NT2/D1 (cell line): ENCODE data around the gene SMOC2.

ENCODE experiments used
- DNase-seq: peaks from one replicate; pipeline ENCODE4 v3.0.0-alpha.2; 2011; ENCODE audit warnings: low read depth, low spot score
- H3K27me3 ChIP-seq: 2 replicates; pipeline ENCODE4 v1.6.0; 2011; ENCODE audit warnings: mild to moderate bottlenecking; ENCODE audit not compliant: insufficient read length, insufficient read depth
- H3K36me3 ChIP-seq: 2 replicates; pipeline ENCODE4 v1.6.1; 2011; ENCODE audit warnings: mild to moderate bottlenecking, low read length, mixed read lengths; ENCODE audit not compliant: insufficient read depth, insufficient read length
- H3K4me1 ChIP-seq: 2 replicates; pipeline ENCODE4 v1.5.1; 2011; ENCODE audit not compliant: insufficient read depth, insufficient read length
- H3K4me3 ChIP-seq: 2 replicates; pipeline ENCODE4 v1.5.1; 2011; ENCODE audit warnings: low read depth; ENCODE audit not compliant: insufficient read length
- H3K9ac ChIP-seq: 2 replicates; pipeline ENCODE4 v1.6.0; 2011; ENCODE audit warnings: low read depth; ENCODE audit not compliant: insufficient read length
- H3K9me3 ChIP-seq: 2 replicates; pipeline ENCODE4 v1.5.1; 2011; ENCODE audit warnings: mild to moderate bottlenecking, low read length; ENCODE audit not compliant: insufficient read depth
- SUZ12 ChIP-seq: IDR thresholded peaks from 2 replicates; pipeline ENCODE4 v1.6.1; 2011; ENCODE audit not compliant: insufficient read length, insufficient read depth; ENCODE audit errors: extremely low read depth
- YY1 ChIP-seq: IDR thresholded peaks from 2 replicates; pipeline ENCODE4 v1.6.1; 2011; ENCODE audit not compliant: insufficient read length, insufficient read depth
- ZNF274 ChIP-seq: IDR thresholded peaks from 2 replicates; pipeline ENCODE4 v1.6.1; 2011; ENCODE audit warnings: mild to moderate bottlenecking, low read depth, low read length

SMOC2 gene

DNA sequence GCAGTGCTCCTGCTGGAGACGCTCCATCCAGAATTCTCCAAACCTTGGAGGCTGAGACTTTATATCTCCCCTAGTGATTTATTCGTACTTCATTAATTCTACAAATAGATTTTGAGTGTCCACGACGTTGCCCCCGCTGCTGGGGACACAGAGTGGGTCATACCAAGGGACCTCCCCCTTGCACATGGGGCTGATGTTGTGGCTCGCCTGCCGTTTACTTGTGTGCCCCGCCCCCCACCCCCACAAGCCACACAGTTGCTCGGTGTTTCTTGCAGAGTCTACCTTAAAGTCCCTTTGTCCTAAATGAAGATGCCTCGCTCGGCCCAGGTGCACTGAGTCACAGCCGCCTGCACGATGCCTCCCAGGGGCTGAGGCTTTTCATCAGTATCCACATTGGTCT, 20.3 kb upstream of the SMOC2 start:
- Histone ChIP-seq H3K9me3 (no peaks in the 10 kb centered on the region), H3K27me3 (no peaks in the 10 kb centered on the region), H3K4me1 (no peaks in the 10 kb centered on the region), H3K4me3 (no peak overlapping the region), H3K9ac (no peak overlapping the region), H3K36me3 (no peaks in the 10 kb centered on the region)
- DNase-seq, result no peak
- no peak for TF ChIP-seq SUZ12

DNA sequence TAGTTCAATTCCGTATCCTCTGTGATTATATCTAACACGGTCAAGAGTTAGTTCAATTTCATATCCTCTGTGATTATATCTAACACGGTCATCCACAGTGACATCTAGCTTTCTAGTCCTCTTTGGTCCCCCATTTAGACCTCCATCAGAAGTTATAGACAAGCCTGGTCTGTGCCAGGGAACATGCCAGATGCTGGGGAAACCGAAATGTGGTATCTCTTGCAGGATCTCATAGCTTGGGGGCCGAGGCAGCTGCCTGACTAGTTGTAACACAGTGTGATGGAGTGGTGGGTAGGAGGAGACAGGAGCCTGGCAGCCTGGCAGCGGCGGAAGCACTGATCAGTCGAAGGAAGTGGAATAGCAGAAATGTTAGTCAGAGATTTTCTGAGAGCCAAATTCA, 13.8 kb upstream of the SMOC2 start:
- Histone ChIP-seq H3K4me1 (no peaks in the 10 kb centered on the region), H3K9ac (no peak overlapping the region), H3K27me3 (no peaks in the 10 kb centered on the region), H3K4me3 (no peak overlapping the region), H3K9me3 (no peaks in the 10 kb centered on the region), H3K36me3 (no peaks in the 10 kb centered on the region)
- TF ChIP-seq YY1, result no peak
- no peak for DNase-seq

DNA sequence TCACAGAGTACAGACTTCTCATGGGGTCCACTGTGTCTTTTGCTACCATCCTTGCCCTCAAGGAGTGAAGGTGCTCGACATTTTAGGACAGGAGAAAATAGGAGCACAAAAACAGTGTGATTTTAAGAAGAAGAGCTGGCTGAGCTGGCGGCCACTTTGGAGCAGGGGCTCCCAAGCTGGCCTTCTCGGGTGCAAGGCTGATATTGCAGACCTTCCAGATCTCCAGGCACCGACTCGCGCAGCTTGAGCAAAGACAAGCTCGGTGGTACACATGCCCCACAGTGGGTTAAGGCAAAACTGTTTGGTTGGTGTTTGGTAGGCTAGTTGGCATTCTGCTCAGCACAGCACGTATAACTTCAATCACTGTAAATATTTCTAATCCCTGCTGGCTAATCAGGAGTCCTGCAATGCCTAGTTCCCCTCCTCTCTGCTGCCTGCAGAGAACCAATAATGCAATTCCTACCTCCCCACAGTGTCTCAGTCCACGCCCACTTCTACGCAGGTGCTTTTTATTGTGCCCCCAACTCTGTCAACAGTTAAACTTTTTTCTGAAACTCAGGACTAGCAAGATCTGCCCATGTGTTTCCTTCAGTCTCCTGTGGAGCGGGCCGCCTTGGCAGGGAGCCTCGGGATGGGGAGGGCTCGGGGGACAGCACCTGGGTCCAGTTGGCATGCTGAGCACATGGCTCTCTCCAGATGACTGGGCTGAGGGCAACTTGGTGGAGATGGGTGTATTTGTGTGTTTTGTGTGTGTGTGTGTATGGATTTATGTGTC, 12.7 kb upstream of the SMOC2 start:
- no peaks in the 10 kb centered on the region for H3K4me1 ChIP-seq
- H3K9me3 ChIP-seq, result no peaks in the 10 kb centered on the region
- H3K9ac ChIP-seq, result no peak overlapping the region
- H3K27me3 ChIP-seq, result no peaks in the 10 kb centered on the region
- no peak for TF ChIP-seq SUZ12
- TF ChIP-seq ZNF274, result no peak
- no peak for TF ChIP-seq YY1
- H3K4me3 ChIP-seq, result no peak overlapping the region
- no peaks in the 10 kb centered on the region for H3K36me3 ChIP-seq
- no peak for DNase-seq

DNA sequence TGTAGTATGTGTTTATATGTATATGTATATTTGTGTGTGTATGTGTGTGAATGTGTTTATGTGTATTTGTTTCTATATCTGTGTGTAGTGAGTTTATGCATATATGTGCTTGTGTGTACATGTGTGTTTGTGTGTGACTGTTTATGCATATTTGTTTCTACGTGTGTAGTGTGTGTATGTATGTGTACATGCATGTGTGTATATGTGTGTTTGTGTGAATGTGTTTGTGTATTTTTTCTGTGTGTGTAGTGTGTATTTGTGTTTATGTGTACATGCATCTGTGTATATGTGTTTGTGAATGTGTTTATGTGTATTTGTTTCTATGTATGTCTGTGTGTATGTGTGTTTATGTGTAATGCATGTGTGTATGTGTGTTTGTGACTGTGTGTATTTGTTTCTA, 12.1 kb upstream of the SMOC2 start:
- H3K9me3 ChIP-seq, result no peaks in the 10 kb centered on the region
- H3K4me3 ChIP-seq, result no peak overlapping the region
- no peak for DNase-seq
- H3K36me3 ChIP-seq, result no peaks in the 10 kb centered on the region
- no peak overlapping the region for H3K9ac ChIP-seq
- H3K4me1 ChIP-seq, result no peaks in the 10 kb centered on the region
- TF ChIP-seq ZNF274 (no peak), SUZ12 (no peak), YY1 (no peak)
- H3K27me3 ChIP-seq, result no peaks in the 10 kb centered on the region

DNA sequence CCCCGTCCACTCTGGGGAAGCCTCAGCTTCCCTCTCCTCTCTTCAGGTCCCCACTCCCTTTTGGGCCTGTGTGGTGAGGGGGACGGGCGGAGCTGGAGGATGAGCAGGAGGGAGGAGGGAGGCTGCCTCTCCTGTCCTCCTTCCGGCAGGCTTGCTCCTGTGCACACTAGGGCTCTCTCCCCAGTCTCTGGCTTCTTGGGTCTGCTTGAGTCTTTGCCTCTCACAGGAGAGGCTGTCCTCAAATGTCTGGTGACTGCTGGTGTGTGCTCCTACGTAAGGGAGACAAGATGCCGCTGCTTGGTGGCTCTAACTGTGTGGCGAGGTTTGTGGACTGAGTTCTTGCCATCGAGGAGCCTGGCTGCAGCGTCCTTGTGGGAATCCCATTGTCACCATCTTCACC, 8.8 kb upstream of the SMOC2 start:
- H3K9me3 ChIP-seq, result no peaks in the 10 kb centered on the region

DNA sequence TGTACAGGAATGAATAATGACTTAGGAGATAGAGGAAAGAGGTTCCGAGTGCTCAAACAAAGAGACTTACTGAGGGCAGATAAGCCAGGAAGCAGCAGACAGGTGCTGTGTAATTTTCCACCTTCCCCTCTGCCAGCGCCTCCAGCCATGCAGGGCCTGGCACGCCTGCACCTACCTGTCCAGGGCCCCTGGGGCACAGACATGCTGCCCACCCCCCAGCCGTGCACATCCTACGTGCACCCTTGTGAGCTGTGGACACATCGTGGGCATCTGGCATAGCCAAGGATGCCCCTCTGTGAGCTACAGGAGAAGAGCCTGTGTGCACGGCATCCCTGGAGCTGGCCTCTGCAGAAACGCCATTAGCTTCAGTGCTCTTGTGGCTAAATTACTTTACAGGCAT, 7.1 kb upstream of the SMOC2 start:
- no peaks in the 10 kb centered on the region for H3K36me3 ChIP-seq
- H3K9me3 ChIP-seq, result no peaks in the 10 kb centered on the region
- H3K4me1 ChIP-seq, result no peaks in the 10 kb centered on the region
- no peak overlapping the region for H3K4me3 ChIP-seq
- no peak overlapping the region for H3K9ac ChIP-seq
- peaks cover 11% of the 10 kb centered on the region for H3K27me3 ChIP-seq
- TF ChIP-seq SUZ12 (no peak), ZNF274 (no peak), YY1 (no peak)
- no peak for DNase-seq

More for the DNA sequence above, 8.8 kb upstream of the SMOC2 start:
- no peak overlapping the region for H3K4me3 ChIP-seq
- H3K27me3 ChIP-seq, result no peaks in the 10 kb centered on the region
- H3K36me3 ChIP-seq, result no peaks in the 10 kb centered on the region
- no peak overlapping the region for H3K9ac ChIP-seq
- no peaks in the 10 kb centered on the region for H3K4me1 ChIP-seq
- TF ChIP-seq YY1 (no peak), SUZ12 (no peak)
- DNase-seq, result no peak

DNA sequence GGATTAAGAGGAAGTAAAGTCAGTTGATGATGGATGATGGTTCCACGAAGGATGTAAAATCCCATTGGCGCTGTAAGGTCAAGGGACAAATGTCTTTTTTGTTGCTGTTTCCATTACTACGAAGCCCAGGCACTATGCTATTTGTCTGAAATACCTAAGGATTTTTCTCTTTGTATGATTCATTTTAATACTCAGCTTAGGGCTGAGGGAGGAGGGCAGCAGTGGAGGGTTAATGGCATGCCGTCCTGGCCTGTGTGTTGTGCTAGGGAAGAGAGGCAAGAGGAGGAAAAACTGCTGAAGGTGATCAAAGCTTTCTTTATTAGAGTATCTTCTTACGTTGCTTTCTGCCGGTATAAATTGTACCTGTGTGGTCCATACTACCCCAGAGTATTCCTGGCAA, 6.5 kb upstream of the SMOC2 start:
- Histone ChIP-seq H3K9me3 (no peaks in the 10 kb centered on the region), H3K4me1 (no peaks in the 10 kb centered on the region), H3K36me3 (no peaks in the 10 kb centered on the region), H3K4me3 (no peak overlapping the region), H3K27me3 (peaks cover 17% of the 10 kb centered on the region), H3K9ac (no peak overlapping the region)
- no peak for DNase-seq
- TF ChIP-seq YY1 (no peak), SUZ12 (no peak), ZNF274 (no peak)
